Measurements from ENCODE around the gene RSPH9. TPM values are rescaled to one million over a fixed set of nuclear protein-coding genes. Genes with fewer than 3 reads are reported as not detected.

RSPH9 gene
- total RNA-seq, 4 donors from 2014 or later: 0.17 to 0.34 TPM; not detected in 2

GRCh38 chr6:43705996-43706395, 61.2 kb downstream of the RSPH9 start:
- H3K9me3 ChIP-seq: no peaks in the 10 kb centered on the region
- no peaks in the 10 kb centered on the region for H3K27me3 ChIP-seq
- intact Hi-C loops (cut with DNase I): no loop called here
- 19% methylated on average over 3 of the region's 3 CpGs for WGBS
- peaks cover 31 to 58% (median 50%) of the 10 kb centered on the region in 4 donors for H3K4me1 ChIP-seq
- no peaks in the 10 kb centered on the region for H3K36me3 ChIP-seq
- peak overlapping the region in 3 of 4 donors; percentile 24 to 55 (median 38) for H3K27ac ChIP-seq (replicated peaks in 1 of 4)
- no peak for DNase-seq (ENCODE audit: extremely low spot score)
- TF ChIP-seq CTCF (IDR thresholded peaks at IDR 0.05) (no peak), POLR2AphosphoS5 (IDR thresholded peaks at IDR 0.05) (peak in 1 of 2 donors; percentile 14)
- no peak overlapping the region for H3K4me3 ChIP-seq

GRCh38 chr6:43706788-43707187, 62.0 kb downstream of the RSPH9 start:
- Histone ChIP-seq H3K4me1 (peaks cover 26 to 55% (median 48%) of the 10 kb centered on the region in 4 donors), H3K9me3 (no peaks in the 10 kb centered on the region), H3K36me3 (no peaks in the 10 kb centered on the region), H3K4me3 (no peak overlapping the region), H3K27ac (replicated peaks in 1 of 4) (peak overlapping the region in 2 of 4 donors; percentile 3 to 55), H3K27me3 (no peaks in the 10 kb centered on the region)
- TF ChIP-seq EP300 (IDR thresholded peaks at IDR 0.05): no peak
- peak; percentile 25 to 51 for TF ChIP-seq POLR2AphosphoS5 (IDR thresholded peaks at IDR 0.05)
- TF ChIP-seq POLR2A (IDR thresholded peaks at IDR 0.05; ENCODE audit: low read depth): no peak
- TF ChIP-seq CTCF (IDR thresholded peaks at IDR 0.05): no peak
- intact Hi-C loops (cut with DNase I): no loop called here
- DNase-seq (ENCODE audit: extremely low spot score): no peak
- WGBS: 64% methylated on average over 8 of the region's 8 CpGs

GRCh38 chr6:43707269-43707668, 62.4 kb downstream of the RSPH9 start:
- Histone ChIP-seq H3K36me3 (no peaks in the 10 kb centered on the region), H3K27ac (replicated peaks in 1 of 4) (peak overlapping the region in 3 of 4 donors; percentile 3 to 55 (median 27)), H3K4me1 (peaks cover 22 to 51% (median 43%) of the 10 kb centered on the region in 4 donors), H3K9me3 (no peaks in the 10 kb centered on the region), H3K4me3 (no peak overlapping the region), H3K27me3 (no peaks in the 10 kb centered on the region)
- no peak for TF ChIP-seq EP300 (IDR thresholded peaks at IDR 0.05)
- no peak for TF ChIP-seq POLR2AphosphoS5 (IDR thresholded peaks at IDR 0.05)
- no peak for TF ChIP-seq POLR2A (IDR thresholded peaks at IDR 0.05; ENCODE audit: low read depth)
- no peak for TF ChIP-seq CTCF (IDR thresholded peaks at IDR 0.05)
- 97% methylated on average over 7 of the region's 7 CpGs for WGBS
- no peak for DNase-seq (ENCODE audit: extremely low spot score)
- intact Hi-C loops (cut with DNase I): no loop called here

- H3K27me3 ChIP-seq: no peaks in the 10 kb centered on the region
- no peaks in the 10 kb centered on the region for H3K9me3 ChIP-seq
- peak overlapping the region in 2 of 4 donors; percentile 27 to 55 for H3K27ac ChIP-seq (replicated peaks in 1 of 4)
- TF ChIP-seq POLR2AphosphoS5 (IDR thresholded peaks at IDR 0.05) (no peak), EP300 (IDR thresholded peaks at IDR 0.05) (no peak), CTCF (IDR thresholded peaks at IDR 0.05) (no peak), POLR2A (IDR thresholded peaks at IDR 0.05; ENCODE audit: low read depth) (no peak)
- H3K36me3 ChIP-seq: no peaks in the 10 kb centered on the region
- H3K4me1 ChIP-seq: peaks cover 22 to 46% (median 38%) of the 10 kb centered on the region in 4 donors
- no peak for DNase-seq (ENCODE audit: extremely low spot score)
- 75% methylated on average over 1 of the region's 1 CpG for WGBS
- intact Hi-C loops (cut with DNase I): no loop called here
- H3K4me3 ChIP-seq: no peak overlapping the region
Measured at GRCh38 chr6:43707767-43708166, 62.9 kb downstream of the RSPH9 start.

Measured in esophagus muscularis mucosa (tissue), 4 donors.